IPS-NIHi11 (cell line): ENCODE results near the gene INTS12.

Source experiments
- DNase-seq: peaks from one replicate; pipeline ENCODE4 v3.0.0; 2012; ENCODE audit warnings: mixed read lengths, low spot score

INTS12 gene

DNA sequence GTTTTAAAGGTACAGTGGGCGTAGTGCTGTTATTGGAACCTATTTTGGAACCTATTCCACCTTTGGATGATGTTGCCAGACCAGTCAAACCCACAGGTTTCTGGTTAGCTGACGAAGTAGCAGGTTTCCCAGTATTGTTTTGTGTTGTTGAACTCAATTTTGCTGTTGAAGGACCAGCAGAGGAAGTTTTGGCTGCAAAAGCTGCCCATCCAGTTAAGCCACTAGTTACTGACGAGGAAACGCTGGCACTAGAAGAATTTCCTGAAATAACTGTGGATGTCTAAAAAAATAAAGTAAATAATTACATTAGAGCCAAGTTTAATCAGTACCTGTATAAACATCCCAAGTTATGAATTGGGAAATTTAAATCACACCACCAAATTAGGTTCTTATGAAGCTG, 25.5 kb downstream of the INTS12 start:
- DNase-seq = peak; percentile 11

DNA sequence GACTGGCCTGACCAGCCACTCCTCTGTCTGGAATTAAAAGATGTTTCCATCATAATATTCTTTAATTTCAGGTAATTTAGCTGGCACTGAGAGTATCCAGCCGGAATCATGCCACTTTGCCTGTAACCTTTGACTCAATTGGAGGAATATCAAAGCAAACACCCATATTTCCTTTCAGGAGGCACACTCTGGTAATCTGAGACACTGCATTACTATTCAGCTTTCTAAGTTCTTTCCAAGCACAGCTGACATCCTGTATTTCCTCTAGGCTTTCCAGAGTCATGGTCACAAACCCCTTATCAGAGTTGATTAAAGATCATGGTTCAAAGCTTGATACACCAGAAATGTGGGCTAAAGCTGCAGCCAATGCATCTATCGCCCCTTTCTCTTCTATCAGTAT, 29.3 kb downstream of the INTS12 start:
- DNase-seq = peak; percentile 7

DNA sequence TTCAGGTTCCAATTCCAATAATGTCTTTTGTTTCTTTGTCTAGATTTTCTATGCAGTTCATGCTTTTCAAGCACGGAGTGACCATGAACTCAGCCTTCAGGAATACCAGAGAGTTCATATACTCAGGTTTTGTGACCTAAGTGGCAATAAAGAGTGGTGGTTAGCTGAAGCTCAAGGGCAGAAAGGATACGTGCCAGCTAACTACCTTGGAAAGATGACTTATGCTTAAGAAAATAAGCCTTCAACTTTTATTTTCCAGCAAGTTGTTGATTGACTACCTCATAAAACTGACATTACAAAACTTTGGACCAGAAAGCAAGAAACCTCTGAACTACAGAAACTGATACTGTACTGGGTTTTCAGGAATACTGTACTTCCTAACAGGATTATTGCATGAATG, 30.8 kb downstream of the INTS12 start:
- DNase-seq = no peak

DNA sequence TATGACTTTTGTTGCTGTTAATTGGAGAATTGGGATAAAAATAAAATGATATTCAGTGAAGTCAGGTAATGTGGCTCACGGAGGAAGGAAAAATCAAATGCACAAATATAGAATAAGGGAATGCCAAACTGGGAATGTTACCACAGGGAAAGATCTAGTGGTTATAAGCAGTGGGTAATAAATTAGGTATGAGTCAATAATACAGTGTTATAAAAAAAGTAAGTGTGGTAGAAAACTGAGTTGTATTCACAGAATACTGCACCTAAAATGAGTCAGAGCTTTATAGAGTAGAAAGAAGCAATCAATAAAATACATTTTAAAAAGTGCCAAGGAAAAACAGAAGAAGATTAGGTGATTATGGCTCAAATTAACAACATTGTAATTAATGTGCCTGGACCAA, 34.5 kb downstream of the INTS12 start:
- DNase-seq = no peak

DNA sequence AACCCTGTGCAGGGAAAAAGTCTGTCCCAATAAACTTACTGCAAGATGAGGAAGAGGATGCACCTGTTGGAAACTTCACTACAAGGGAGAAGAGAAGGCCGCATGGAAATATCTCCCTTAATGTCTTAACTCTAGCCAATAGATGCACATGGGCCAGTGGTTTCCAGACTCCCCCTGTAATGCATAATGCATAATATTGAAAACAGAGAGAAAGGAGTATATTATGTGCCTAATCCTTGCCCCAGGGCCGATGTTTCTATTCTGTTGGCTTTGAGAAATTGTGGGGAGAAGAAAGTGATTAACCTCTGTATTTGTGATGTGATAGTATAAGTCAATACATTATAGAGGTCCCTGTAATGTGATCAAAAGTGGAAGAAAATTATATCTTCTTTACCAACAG, 37.2 kb downstream of the INTS12 start:
- no peak for DNase-seq

DNA sequence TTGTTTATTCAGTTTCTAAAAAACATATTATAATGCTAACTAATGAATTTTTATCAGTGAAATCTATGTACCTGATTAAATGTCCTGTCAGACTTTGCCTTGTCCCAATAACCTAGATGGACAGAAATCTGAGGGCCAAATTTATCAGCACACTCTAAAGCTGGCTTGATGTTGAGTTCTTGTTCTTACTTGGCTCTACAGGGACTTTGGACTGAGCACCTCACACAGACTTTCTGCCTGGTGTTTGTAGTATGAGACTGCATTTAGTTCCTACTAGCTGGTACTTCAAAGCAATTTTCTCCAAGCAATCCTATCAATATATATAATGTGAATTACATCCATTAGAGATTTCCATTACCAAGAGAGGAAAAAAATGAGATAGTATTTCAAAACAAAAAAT, 37.8 kb downstream of the INTS12 start:
- DNase-seq = no peak

DNA sequence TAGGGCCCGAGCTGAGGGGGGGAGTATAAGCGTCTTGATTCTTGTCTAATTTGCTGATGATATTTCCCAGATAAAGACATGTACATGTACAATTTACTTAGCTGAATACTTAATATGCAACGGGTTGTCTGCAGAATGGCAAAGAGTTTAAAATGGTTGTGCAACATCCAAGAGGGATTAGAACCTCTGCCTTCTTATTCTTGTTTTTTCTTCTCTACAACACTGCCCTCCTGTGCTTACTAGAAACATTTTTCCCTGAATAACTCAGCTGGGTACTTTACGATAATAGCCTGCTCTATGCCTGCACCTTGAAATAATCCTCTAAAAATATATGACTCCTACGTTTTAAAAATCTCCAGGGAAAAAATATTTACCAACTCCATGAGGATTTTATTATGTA, 41.8 kb downstream of the INTS12 start:
- DNase-seq = peak; percentile 9

DNA sequence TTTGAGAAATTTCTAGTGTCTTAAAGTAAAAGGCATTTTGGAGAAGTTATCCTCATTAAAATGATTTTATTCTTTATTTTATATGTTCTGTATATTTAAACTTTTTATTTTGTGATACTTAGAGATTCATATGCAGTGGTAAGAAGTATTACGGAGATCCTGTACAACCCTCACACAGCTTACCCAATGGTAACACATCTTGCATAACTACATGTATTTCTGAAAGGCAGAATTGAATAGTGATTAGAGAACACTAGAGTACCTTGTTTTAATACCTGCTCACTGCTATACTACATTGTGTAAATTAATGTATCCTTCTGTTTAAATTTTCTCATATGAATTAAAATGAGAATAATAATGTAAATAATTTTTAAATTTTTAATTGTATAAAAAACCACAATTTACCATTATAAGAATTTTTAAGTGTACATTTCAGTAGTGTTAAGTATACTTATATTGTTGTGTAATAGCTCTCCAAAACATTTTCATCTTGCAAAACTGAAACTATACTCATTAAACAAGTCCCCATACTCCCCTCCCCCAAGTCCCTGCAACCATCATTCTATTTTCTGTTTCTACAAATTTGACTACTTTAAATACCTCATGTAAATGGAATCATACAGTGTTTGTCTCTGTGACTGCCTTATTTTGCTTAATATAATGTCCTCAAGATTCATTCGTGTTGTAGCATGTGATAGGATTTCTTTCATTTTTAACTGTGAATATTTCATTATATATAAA, 45.4 kb downstream of the INTS12 start:
- DNase-seq = no peak

DNA sequence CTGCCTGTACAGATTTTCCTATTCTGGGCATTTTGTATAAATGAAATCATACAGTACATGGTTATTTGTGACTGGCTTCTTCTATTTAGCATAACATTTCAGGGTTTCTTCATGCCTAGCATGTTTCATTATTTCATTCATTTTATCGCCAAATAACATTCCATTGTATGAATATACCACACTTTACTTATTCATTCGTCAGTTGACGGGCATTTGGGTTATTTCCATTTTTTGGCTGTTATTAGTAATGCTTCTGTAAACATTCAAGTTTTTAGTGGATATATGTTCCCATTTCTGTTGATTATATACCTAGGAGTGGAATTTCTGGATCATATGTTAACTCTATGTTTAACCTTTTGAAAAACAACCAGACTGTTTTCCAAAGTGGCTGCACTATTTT, 47.5 kb downstream of the INTS12 start:
- no peak for DNase-seq

DNA sequence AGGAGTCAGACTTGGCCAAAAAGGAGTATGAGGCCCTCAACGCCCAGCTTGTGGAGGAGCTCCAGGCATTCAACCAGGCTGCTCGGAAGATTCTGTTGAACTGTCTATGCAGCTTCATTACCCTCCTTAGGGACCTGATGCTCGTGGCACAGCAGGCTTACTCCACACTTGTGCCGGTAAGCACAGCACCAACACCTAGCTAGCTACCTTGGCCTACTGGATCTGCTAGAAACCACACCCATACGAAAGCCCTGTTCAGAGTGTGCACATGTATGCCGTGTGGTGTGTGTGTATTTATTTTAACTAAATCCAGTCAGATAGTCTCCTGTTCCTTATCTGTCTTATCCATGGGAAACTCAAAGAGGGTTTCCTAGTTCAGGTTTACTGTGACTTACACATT, 49.3 kb downstream of the INTS12 start:
- DNase-seq = no peak

DNA sequence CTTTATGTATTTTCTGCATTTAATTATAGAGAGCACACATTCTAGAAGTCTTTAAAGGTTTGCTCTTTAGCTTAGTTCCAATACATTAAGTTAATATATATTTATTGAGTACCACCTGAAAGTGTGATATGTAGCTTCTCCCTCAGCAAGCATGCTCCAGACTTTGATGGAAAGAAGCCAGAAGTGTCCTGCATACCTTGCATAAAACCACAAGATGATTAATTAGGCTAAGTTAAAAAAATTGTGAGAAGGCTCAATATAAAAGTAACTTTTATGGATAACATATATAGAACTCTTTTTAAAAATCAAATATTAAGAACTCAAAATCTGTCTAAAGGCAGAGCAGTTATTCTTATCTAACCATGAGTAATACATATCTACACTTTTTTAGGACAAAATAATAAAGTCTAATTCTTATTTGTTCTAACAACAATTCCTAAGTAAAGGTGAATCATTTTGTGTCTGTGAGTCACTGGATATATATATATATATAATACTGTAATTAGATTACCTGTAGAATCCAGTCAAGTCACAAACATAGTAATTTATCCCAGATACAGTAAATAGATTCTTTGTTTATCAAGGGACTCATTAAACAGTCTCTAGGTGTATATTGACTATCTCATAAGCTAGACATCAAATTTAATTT, 51.2 kb downstream of the INTS12 start:
- no peak for DNase-seq

DNA sequence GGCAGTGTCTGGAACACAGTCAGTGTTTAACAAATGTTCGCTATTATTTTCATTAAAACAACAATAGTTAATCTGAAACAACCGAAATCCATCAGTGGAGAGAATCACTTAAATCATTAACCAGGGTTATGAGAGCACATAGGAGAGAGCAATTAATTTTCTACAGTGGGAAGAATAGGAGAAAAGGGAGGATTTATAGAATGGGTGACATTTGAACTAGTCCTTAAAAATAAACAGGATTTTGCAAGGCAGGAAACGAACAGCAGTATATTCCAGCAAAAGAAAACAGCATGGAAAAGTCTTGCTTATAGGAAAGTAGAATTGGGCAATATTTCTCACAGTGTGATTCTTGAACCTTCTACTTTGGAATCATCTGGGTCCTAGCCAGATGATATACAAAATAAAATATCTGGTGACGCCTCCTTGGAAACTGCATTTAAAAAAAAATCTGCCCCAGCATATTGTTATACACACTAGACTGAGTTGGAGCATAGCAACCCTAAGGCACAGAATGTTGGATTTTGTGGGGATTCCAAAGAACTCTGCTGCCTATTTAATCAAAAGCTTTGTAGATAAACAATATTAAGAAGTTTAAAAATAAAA, 56.1 kb downstream of the INTS12 start:
- no peak for DNase-seq

DNA sequence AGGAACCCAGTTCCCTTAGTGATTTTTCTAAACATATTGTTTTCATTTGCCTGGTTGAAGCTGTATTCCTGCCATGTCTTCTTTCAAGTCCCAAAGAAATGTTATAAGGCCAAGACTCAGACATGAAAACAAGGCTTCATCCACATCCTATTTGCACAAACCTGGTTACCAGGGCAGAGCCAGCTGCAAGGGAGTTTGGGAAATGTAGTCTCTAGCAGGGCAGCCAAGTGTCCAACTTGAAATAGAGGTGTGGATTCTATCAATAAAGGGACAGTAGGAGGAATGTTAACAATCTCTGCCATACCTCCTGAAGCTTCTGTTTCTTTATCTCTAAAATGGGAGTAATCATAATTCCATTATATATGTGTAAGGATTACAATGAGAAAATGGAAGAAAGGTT, 56.6 kb downstream of the INTS12 start:
- DNase-seq = no peak

DNA sequence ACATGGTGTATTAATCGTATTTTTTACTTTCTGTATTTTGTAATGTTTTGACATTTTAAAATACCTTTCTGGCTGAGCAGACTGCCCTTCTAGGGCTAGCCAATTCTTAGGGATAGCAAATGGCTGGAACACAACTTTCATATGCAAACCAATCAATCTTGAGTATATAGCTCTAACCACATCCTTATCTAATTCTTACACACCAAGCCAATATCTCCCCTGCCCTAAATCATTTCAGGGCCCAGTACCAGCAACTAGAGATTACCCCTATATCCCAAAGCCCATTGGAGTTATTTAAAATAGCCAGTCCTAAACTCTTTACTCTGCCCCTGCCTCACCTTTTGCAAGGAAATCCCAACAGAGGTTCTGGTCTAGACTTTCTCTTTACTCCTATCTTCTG, 58.3 kb downstream of the INTS12 start:
- DNase-seq = no peak

DNA sequence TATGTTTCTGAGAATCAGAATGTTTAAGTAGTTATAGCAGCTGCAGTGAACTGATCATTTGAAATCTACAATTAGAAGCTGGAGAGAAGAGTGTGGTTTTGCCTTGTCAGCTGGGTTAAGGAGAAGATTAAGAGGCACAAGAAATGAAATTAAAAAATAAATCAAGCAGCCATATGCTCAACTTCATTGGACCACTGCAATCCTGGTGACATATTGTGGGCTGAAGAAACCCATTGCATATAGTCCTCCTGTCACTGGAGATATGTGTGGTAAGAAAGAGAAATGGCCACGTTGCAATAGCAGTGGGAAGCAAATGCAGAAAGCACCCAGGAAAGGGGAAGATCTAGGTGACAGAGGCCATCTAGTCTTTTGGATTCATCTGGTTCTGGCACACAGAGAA, 63.0 kb downstream of the INTS12 start:
- no peak for DNase-seq

DNA sequence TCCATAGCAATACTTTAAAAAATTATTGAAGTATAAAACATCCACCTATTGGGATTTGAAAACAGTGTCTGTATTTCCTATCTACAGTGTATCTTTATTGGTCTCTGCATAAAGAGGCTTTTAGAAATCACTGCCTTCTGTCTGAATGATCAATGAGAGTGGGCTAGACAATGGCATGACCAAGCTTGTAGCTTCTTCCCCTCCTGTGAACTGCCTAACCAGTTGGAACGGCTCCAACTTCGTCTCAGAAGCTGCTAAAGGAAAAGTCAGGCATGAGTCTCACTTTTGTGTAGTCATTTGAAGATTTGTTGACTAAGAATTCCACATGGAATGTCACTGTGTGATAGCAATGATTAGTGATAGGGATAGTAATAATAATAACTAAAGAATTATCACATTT, 64.2 kb downstream of the INTS12 start:
- DNase-seq = no peak

DNA sequence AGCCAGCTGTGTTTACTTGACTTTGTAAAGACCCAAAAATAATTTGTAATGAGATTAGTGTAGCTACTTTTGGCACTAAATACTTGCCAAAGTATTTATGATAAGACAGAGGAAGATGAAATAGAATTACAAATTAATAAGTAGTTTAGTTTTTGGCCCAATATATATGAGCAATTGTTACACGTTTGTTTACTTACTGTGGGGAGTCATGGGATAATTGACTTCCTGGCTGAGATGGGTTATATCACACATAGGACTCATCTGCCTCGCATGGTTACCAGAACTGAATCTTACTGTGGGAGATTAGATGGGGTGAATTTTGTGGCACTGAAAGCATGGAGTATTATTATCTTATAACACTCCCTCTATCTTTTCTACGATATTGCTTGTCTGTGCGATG, 66.6 kb downstream of the INTS12 start:
- no peak for DNase-seq

DNA sequence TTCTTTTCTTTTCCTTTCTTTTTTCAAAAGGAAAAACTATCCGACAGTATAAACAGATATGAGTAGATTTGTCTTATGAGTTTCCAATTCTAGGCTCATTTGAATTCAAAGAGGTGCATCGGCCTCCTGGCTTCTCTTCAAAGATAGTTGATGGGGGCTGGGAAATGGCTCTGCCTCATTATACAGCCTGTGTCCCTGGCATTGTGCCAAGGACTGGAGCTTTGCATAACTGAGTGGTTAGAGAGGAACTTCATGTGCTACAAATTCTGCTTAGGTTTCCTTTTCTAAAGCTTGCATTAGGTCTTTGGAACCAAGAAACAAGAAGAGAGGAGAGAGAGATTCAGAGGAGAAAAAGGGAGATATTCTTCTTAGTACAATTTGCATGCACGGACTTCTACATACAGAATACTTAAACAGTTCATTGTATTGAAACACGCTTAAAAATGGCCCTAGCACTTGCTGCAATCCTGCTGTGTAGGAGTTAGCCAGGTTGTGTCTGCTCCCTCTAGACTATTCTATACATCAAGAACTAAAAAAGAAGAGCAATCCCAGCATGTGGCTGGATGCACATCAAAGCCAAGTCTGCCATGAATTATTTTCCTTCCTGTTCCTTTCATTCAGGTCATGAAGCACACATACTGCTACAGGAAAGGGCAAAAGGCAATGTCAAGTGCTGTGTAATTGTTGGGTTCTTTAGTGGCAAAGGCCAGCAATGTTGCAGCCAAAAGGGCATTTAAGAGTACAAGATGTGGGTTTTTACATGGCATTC, 70.9 kb downstream of the INTS12 start:
- DNase-seq = no peak

DNA sequence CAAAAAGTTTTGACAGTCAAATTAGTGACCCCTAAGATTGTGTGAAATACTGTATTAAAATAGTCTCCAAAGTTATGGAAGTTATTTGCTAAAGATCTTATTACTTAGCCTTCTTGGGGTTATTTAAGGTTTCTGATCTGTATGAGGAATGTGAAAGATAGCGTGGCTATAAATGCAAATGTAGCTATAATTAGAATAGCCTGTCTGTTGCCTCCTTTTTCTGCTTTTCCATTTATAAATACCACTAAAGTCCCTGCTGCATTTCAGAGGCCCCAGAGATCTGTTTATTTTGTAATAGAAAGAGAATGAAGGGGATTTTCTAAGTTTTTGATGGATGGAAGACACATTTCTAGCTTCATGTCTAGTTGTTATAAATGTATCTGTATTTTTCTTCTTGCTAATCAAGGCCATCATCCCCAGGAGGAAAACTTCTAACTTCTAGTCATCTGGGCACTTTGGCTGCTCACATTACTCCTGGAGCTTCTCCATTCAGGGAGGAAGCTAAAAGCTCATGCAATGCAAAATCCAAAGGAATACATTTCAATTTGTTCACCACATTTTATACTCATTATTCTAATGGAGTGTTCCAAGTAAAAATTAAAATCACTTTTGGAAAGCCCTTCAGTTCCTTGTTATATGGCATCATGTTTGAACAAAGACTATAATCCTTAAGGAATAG, 73.9 kb downstream of the INTS12 start:
- no peak for DNase-seq

DNA sequence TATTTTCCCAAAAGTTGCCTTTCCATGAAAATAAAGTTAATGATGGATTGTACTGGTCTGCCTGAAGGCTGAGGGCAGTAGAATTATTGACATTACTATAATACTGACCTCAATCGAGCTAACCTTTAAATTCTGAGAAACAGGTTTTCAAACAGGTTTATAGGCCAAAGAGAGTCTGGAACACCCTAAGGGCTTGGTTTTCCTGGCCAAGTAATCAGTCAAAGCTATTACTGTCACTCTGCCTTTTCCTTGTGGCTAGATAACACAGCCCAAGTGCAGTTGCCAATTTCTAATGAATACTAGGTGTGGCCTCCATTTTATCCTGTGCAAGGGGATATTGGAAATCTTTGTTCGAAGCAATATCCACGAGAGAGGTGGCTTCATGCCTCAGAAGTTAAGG, 75.2 kb downstream of the INTS12 start:
- no peak for DNase-seq
